HEK293T (cell line): Measurements from ENCODE around the gene GSG1L2.

Source experiments
- ARNT ChIP-seq: fragments of 450-650 bp; IDR thresholded peaks from 2 replicates; pipeline ENCODE4 v1.6.1; 2017; ENCODE audit warnings: mild to moderate bottlenecking
- BHLHE40 ChIP-seq: fragments of 450-650 bp; IDR thresholded peaks from 2 replicates; pipeline ENCODE4 v1.6.1; 2016; ENCODE audit warnings: mild to moderate bottlenecking, moderate library complexity, borderline replicate concordance
- ELF4 ChIP-seq: fragments of 450-650 bp; IDR thresholded peaks from 2 replicates; pipeline ENCODE4 v1.6.1; 2017; ENCODE audit warnings: antibody characterized with exemption
- FOXA1 ChIP-seq: fragments of 450-650 bp; IDR thresholded peaks from 2 replicates; pipeline ENCODE4 v1.6.1; 2016; ENCODE audit warnings: mild to moderate bottlenecking
- L3MBTL2 ChIP-seq: fragments of 450-650 bp; conservative IDR thresholded peaks from 2 replicates; pipeline ENCODE4 v1.6.1; 2016; ENCODE audit warnings: mild to moderate bottlenecking
- LEF1 ChIP-seq: fragments of 450-650 bp; IDR thresholded peaks from 2 replicates; pipeline ENCODE4 v1.6.1; 2017; ENCODE audit warnings: mild to moderate bottlenecking, borderline replicate concordance
- ZNF384 ChIP-seq: fragments of 450-650 bp; IDR thresholded peaks from 2 replicates; pipeline ENCODE4 v1.6.1; 2016

- TF ChIP-seq BHLHE40 = no peak
- TF ChIP-seq ARNT = no peak
- TF ChIP-seq L3MBTL2 = no peak
- TF ChIP-seq ZNF384 = no peak
- TF ChIP-seq ELF4 = no peak
- TF ChIP-seq FOXA1 = no peak
- no peak for TF ChIP-seq LEF1
These were observed 53.4 kb downstream of the GSG1L2 start for GRCh38 chr17:9768381-9768934.
